ENCODE data around the gene GCNA. TPM values are rescaled to one million over a fixed set of nuclear protein-coding genes. Genes with fewer than 3 reads are reported as not detected.

Gene GCNA
- total RNA-seq, 2 donors from 2014 or later = 0.85 to 0.99 TPM

DNA sequence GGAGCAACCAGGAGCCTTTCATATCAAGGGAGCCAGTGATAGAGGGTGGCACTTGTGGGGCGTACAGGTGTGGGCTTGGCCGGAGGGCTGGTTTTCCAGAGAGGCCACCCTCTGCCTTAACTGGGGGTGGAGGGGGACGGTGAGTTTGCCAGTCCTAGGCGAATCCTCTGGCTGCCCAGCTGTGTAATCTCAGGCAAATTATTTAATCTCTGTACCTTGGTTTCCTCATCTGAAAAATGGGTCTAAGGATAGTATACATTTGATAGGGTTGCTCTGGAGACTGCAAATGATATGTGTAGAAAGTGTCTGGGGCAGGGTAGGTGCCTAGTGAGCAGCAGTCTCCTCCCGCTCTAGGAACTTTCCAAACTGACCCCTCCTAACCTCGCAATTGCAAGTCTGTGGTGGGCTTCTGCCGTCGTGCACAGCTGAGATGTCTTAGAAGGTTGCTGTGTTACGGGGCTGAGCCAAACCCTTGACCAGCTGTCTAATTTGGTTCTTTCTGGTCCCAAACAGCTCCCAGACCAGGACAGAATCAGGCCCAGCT, 43.9 kb downstream of the GCNA start:
- TF ChIP-seq, protein P1, sequence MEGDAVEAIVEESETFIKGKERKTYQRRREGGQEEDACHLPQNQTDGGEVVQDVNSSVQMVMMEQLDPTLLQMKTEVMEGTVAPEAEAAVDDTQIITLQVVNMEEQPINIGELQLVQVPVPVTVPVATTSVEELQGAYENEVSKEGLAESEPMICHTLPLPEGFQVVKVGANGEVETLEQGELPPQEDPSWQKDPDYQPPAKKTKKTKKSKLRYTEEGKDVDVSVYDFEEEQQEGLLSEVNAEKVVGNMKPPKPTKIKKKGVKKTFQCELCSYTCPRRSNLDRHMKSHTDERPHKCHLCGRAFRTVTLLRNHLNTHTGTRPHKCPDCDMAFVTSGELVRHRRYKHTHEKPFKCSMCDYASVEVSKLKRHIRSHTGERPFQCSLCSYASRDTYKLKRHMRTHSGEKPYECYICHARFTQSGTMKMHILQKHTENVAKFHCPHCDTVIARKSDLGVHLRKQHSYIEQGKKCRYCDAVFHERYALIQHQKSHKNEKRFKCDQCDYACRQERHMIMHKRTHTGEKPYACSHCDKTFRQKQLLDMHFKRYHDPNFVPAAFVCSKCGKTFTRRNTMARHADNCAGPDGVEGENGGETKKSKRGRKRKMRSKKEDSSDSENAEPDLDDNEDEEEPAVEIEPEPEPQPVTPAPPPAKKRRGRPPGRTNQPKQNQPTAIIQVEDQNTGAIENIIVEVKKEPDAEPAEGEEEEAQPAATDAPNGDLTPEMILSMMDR (IDR thresholded peaks at IDR 0.05) = no peak
- peak overlapping the region; percentile 8 to 12 for H3K9ac ChIP-seq (ENCODE audit: low read depth in 2 of 2, low read length in 2 of 2)
- no peaks in the 10 kb centered on the region for H3K36me3 ChIP-seq
- intact Hi-C loops (cut with DNase I) = no loop called here
- no peaks in the 10 kb centered on the region for H3K9me3 ChIP-seq
- DNase-seq = no peak
- H3K4me1 ChIP-seq = no peaks in the 10 kb centered on the region
- H3K27me3 ChIP-seq = no peaks in the 10 kb centered on the region
- no peak overlapping the region for H3K4me3 ChIP-seq
- peak overlapping the region; percentile 86 for H3K27ac ChIP-seq

- Histone ChIP-seq H3K27ac (peak overlapping the region; percentile 86), H3K36me3 (no peaks in the 10 kb centered on the region), H3K9me3 (no peaks in the 10 kb centered on the region), H3K4me3 (no peak overlapping the region), H3K27me3 (no peaks in the 10 kb centered on the region), H3K9ac (ENCODE audit: low read depth in 2 of 2, low read length in 2 of 2) (peak overlapping the region; percentile 42 to 77), H3K4me1 (no peaks in the 10 kb centered on the region)
- DNase-seq = peak; percentile 85
- intact Hi-C loops (cut with DNase I) = no loop called here
- TF ChIP-seq, protein P1 (IDR thresholded peaks at IDR 0.05) = no peak
Observed at GRCh38 chrX:71622576-71623450, 44.6 kb downstream of the GCNA start.

DNA sequence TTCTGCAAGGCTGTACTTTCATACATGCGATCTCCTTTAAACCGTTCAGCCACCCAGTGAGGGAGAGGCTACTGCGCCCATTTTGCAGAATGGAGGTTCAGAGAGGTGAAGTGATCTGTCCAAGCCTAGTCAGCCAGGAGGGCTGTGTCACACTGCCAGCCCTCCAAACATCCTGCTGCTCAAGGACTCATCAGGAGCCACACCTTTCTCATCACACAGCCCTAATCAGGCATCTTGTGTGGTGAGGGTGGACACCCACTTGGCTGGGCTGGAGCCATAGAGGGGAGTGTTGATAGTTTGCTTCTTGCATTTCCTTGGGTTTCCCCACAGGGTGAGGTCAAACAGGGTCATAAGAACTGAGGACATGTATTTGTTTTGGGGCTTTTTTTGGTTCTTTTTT, 45.5 kb downstream of the GCNA start:
- Histone ChIP-seq H3K9me3 (no peaks in the 10 kb centered on the region), H3K27me3 (no peaks in the 10 kb centered on the region), H3K4me1 (no peaks in the 10 kb centered on the region), H3K4me3 (no peak overlapping the region), H3K9ac (ENCODE audit: low read depth in 2 of 2, low read length in 2 of 2) (peak overlapping the region in 1 of 2 donors; percentile 77), H3K27ac (peak overlapping the region; percentile 86), H3K36me3 (no peaks in the 10 kb centered on the region)
- TF ChIP-seq, protein P1 (IDR thresholded peaks at IDR 0.05) = no peak
- no peak for DNase-seq
- intact Hi-C loops (cut with DNase I) = no loop called here

- no peak overlapping the region for H3K27ac ChIP-seq
- H3K9ac ChIP-seq (ENCODE audit: low read depth in 2 of 2, low read length in 2 of 2) = no peak overlapping the region
- H3K4me1 ChIP-seq = no peaks in the 10 kb centered on the region
- no peaks in the 10 kb centered on the region for H3K27me3 ChIP-seq
- TF ChIP-seq, protein P1 (IDR thresholded peaks at IDR 0.05) = no peak
- intact Hi-C loops (cut with DNase I) = no loop called here
- H3K36me3 ChIP-seq = no peaks in the 10 kb centered on the region
- no peak for DNase-seq
- H3K9me3 ChIP-seq = no peaks in the 10 kb centered on the region
- no peak overlapping the region for H3K4me3 ChIP-seq
Observed at GRCh38 chrX:71625471-71625870, 47.2 kb downstream of the GCNA start.

GRCh38 chrX:71626576-71626975, 48.3 kb downstream of the GCNA start:
- Histone ChIP-seq H3K9ac (ENCODE audit: low read depth in 2 of 2, low read length in 2 of 2) (peak overlapping the region in 1 of 2 donors; percentile 48), H3K36me3 (no peaks in the 10 kb centered on the region), H3K9me3 (no peaks in the 10 kb centered on the region), H3K27me3 (no peaks in the 10 kb centered on the region), H3K4me3 (no peak overlapping the region), H3K4me1 (no peaks in the 10 kb centered on the region), H3K27ac (peak overlapping the region; percentile 47)
- peak; percentile 78 for DNase-seq
- intact Hi-C loops (cut with DNase I) = no loop called here
- TF ChIP-seq, protein P1 (IDR thresholded peaks at IDR 0.05) = no peak

Data from colonic mucosa (tissue), 4 donors.